GM11168 (cell line): ENCODE results near the gene ITLN2.
"Not testable (repeated sequence)": the region's sequence is repeated elsewhere in the genome, so short reads cannot be mapped to it uniquely, and the experiment has no call there.

Experiments used
- in situ Hi-C: fragments of 300-500 bp; cut with MboI; formaldehyde crosslinking; loops from one replicate; pipeline ENCODE4 v1.12.0; 2022; ENCODE audit warnings: low sequenced_read_pairs; ENCODE audit not compliant: unreplicated experiment

Gene ITLN2

DNA sequence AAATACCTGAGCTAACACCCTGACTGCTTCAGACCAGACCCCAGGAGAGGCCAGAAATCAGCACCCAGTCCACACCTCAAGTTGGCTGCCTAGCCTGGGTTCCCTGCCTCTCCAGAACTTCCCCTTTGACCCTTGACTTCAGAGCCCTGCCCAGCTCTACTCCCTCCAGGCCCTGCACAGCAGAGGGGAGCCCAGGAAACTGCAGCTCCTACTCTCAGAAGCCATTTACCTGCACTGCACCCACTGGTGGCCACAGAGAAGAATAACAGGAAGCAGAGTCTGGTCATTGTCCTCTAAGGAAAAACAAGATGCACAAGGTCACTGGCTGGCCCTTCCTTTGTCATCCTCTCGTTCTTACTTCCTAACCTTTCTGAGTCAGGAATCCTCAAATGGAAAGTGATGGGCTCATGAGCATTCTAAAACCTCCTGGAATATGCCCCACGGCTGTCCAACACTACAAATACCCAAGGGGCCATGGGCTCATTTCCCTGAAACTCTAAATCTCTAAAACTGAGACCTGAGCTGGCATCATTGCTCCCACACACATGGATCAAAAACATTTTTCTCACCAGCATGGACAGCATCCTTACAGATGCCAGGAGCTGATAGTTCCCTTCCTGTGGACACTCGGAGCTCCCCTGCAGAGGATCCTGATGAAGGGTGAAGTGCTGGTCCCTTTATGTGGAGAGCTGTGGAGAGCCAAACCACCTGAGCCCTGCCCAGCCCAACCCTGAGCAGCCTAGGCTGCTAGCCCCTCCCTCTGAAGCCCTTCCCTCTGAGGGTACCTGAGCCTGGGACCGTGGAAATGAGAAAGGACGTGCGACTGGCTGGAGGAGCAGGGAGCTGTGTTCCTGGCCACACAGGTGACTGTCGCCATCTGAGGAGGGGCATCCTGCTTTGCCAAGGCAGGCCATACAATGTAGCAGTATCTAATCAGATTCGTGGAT, at the start of gene ITLN2:
Gene ITLN2, minus strand, starts transcription at position 652 of the 947 bp plus-strand sequence. Its CDS starts 68 bp downstream, at position 584.
- in situ Hi-C loops, result loop anchor here (5.0 kb wide), 1 partner anchor 127 kb away; no protein-coding TSS in a partner anchor

DNA sequence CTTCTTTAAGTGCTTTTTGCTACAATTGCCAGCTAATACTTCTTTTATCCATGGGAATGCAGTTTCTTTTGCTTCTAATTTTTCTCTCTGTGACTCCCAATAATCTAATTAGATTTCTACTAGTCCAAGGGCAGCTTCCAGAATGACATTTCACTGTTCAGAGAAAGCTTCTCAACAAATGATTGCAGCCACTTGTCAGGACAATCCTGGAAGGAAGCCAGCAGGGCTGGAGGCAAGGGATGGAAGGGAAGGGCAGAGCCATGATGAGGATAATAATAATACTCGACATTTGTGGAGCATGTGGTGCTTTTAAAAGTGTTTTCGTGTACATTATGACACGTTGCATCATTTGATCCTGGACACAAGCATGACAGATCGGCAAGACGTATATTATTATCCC, 46.9 kb upstream of the ITLN2 start:
- in situ Hi-C loops, result no loop called here

DNA sequence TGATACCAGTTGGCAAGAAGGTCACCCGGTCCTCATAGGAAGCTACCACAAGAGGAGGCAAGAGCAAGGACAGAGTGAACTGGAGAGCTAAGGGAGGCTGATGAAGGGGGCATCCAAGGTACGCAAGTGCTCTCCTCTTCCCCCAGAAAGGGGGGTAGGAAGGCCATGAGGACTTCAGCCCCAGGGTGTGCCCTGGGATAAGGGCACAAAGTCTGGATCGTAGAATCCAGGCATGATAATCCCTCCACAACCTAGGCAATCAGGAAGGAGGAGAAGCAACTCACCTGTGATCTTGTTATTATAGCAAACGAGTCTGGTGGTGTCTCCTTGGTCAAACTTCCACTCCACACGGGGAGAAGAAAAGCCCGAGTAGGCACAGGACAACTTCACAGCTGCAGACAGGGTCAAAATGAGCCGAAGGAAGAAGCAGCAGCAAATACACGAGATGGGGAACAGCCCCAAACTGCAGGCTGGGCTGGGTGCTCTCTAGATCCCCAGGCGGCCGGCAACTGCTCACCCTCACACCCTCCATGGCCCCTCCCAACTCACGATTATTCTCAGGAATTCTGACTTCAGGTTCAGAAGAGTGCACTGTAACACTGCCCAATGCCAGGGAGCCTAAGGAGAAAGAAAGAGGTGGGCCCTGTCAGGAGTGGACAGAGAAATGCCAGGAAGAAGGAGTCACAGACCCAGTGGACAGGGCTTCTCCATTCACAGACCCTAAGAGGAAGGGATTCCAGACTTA, 46.3 kb upstream of the ITLN2 start:
- in situ Hi-C loops, result no loop called here

DNA sequence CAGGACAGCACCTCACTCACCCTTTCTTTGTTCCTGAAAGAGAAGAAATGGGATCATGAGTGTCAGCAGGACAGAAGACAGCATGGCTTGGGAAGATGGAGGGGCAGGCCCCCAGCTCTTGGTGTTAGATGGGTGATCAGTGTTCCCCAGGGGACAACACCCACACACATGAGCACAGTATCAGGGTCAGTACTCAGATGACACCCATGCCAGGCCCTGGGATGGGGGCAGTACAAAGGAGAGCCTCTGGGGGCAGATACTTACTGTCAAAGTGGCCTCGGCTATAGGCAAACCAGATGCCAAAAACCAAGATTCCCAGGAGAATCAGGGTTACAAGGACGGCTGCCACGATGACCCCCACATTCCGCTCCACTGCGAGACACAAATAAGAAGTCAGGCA, 44.8 kb upstream of the ITLN2 start:
- in situ Hi-C loops, result no loop called here

DNA sequence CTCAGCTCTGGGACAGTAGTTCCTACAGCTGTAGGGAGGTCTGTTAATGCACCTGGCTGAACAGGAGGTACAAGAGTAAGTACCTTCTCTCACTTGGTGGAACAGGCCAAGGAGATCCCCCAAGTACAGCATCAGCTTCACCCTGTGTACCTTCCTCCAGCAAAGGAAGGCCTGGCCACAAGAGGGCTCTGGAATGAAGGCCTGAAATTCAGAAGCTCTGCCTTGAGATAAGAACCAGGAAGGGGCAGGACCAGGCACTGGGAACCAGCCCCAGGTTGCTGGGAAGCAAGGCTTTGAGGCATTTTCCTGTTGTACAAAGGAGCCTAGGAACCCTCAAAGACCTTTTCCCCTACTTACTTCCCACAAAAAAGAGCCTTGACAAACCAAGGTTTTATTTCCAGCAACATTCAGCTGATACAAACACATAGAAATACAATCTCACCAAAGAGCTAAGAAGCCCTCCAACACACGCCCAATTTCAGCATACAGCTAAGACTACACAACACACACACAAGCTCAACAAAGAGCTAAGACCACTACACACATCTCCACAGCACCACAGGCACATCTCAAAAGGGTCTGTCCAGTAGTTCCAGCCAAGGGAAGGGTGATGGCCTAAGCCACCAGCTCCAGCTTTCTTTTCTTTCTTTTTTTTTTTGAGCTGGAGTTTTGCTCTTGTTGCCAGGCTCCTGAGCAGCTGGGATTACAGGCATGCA, 42.9 kb upstream of the ITLN2 start:
- in situ Hi-C loops, result no loop called here

DNA sequence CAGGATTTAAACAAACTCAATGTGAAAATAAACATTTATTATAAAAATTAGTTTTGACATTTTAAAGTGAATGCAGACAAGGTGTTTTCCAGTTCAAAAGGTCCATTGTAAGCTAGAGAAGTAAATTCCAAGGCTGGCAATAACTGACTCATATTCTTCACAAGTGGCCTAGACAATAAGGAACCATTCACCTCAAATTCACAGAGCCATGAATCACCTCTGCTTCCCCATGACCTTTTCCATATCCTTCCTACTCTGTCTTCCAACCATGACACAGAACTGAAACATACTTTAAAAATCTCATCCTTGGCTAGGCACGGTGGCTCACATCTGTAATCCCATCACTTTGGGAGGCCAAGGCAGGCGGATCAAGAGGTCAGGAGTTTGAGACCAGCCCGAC, 41.6 kb upstream of the ITLN2 start:
- in situ Hi-C loops, result no loop called here

DNA sequence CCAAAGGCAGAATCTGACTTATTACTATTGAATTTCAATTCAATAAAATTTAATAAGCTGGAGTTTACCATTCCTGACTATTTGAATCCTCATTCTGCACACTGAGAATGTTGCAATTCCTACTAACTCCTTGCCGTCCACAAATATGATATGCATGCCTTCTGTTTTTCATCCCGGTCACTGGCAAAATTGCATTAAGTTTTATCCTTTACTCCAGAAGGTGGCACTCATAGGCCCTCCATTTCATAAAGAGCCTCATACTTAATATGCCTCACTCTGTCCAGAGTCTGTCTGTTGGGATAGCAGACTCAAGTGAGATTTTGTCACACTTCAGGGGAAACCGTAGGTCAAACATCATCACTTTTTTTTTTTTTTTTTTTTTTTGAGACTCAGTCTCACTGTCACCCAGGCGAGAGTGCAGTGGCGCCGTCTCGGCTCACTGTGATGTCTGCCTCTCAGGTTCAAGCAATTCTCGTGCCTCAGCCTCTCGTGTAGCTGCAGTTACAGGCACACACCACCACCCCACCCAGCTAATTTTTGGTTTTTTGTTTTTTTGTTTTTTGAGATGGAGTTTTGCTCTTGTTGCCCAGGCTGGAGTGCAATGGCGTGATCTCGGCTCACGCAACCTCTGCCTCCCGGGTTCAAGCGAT, 39.1 kb upstream of the ITLN2 start:
- in situ Hi-C loops, result no loop called here

DNA sequence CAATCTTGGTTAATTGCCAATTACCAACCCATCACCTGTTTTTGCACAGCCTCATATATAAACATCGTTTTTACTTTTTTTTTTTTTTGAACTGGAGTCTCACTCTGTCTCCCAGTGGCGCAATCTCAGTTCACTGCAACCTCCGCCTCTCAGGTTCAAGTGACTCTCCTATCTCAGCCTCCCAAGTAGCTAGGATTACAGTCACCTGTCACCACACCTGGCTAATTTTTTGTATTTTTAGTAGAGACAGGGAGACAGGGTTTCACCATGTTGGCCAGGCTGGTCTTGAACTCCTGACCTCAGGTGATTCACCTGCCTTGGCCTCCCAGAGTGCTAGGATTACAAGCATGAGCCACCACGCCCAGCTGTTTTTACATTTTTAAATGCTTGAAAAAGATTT, 37.4 kb upstream of the ITLN2 start:
- in situ Hi-C loops, result not testable (repeated sequence)

DNA sequence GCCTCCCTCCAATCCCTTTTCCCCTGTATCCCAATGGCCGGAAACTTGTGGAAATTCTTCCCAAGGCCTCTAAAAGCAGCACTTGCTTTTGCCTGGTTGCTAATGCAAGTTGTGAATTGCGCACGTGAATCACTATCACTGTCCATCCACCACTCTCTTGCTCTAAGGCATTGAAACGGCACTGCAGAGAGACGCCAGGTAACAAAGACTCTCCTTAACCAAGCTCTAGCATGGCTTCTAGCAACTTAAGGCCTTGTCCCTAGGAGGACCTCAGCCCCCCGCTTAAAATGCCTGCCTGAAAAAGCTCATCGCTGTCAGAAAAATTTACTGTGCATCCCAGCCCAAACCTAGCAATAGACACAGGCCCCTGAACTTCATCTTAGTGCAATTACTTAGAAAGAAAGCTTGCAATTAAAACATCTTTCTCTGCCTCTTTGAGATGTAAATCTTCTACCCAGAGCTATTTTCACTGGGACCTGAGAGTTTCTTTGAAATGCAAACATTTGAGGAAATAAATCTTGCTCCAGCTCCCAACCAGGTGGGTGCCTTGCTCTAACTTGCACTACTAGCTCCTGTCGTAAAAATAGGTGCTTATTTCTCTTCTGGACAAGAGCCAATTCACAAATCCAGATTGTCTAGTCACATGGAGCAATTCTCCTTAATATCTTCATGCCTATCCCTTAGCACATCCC, 32.9 kb upstream of the ITLN2 start:
- in situ Hi-C loops, result no loop called here

DNA sequence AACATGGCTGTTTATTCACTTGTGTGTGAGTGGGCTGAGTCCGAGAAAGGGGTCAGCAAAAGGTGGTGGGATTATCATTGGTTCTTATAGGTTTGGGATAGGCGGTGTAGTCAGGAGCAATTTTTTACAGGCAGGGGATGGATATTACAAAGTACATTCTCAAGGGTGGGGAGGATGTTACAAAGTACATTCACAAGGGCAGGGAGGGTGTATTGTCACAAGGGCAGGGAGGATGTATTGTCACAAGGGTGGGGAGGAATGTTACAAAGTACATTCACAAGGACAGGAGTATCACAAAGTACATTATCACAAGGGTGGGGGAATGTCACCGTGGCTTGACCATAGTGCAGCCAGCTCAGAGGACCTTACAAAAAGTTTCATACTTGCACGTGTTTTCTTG, 31.1 kb upstream of the ITLN2 start:
- in situ Hi-C loops, result no loop called here

DNA sequence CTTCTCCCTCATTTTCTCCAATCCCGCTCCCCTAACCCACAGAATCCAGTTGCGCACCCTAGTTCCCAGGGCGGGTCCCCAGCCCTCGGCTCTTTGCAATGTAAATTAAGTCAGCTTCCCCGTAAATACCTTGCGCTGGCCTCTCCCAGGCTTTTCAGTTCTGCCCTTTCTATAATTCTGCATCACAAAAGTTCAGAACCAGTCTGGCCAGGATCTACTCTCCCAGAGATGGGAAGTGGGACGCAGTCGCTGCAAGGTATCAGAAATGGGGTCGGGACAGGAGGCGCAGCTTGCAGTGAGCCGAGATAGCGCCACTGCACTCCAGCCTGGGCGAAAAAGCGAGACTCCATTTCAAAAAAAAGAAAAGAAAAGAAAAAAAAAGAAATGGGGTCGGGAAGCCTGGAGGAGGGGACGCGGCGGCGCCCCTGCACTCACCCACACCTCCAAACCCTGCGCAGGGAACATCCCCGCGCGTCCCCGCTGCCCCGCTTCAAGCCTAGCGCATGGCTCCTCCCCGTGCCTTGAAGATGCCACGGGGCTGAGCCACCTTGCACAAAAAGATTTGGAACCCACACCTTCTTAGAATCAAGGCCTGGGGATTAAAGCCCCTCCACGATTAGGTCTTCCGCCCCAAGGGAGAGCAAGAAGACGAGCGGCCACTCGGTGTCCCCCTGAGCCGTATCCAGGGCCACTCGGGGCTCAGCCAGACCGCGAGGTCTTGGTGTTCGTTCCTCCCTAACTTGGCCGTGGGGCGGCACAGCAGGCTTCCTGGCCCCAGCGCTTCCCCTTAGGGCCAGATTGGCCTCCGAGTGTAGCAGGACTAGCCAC, 27.2 kb upstream of the ITLN2 start:
- in situ Hi-C loops, result no loop called here

DNA sequence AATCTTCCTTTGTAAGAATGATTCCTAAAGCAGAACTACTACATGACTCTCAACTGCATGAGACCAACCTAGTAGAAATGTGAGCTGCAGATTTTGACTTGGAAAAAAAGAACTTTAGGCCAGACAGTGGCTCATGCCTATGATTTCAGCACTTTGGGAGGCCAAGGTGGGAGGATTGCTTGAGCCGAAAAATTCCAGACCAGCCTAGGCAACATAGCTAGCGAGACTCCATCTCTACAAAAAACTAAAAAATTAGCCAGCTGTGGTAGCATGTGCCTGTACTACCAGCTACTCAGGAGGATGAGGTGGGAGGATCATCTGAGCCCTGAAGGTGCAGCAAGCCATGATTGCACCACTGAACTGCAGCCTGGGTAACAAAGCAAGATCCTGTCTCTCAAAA, 24.7 kb upstream of the ITLN2 start:
- in situ Hi-C loops, result no loop called here

DNA sequence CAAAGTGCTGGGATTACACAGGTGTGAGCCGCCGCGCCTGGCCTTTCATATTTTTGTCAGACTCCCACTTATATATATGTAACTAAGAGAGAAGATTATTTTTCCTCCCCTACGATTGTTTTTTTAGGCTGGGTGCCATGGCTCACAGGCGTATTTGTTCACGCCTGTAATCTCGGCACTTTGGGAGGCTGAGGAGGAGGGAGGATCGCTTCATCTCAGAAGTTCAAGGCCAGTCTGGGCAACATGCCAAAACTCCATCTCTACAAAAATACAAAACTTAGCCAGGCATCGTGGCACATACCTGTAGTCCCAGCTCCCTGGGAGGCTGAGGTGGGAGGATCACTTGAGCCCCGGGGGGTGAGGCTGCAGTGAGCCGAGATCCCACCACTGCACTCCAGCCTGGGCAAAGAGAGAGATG, 23.9 kb upstream of the ITLN2 start:
- in situ Hi-C loops, result no loop called here

DNA sequence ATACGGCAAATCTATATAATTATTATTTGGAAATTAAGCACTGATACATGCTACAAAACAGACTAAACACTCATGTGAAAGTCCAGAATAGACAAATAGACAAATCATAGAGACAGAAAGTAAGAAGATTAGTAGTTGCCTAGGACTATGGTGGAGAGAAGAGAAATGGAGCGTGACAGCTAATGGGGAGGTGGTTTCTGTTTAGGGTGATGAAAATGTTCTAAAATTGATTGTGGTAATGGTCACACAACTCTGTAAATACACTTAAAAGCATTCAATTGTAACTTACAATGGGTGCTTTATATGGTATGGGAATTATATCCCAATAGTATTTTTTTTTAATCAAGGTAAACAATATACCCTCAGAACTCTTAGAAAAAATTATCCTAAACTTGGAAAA, 20.4 kb upstream of the ITLN2 start:
- in situ Hi-C loops, result no loop called here

DNA sequence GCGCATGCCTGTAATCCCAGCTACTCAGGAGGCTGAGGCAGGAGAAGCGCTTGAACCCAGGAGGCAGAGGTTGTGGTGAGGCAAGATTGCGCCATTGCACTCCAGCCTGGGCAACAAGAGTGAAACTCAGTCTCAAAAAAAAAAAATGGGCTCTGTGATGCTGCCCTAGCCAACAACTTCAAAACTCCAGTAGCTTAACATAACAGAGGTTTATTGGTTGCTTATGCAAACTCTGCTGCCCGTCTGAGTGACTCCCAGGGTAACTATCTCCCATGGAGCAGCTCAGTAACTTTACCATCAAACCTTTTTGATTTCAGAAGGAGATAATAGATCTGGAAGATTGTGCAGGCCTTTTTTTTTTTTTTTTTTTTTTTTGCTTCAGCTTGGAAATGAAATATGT, 18.9 kb upstream of the ITLN2 start:
- in situ Hi-C loops, result no loop called here

DNA sequence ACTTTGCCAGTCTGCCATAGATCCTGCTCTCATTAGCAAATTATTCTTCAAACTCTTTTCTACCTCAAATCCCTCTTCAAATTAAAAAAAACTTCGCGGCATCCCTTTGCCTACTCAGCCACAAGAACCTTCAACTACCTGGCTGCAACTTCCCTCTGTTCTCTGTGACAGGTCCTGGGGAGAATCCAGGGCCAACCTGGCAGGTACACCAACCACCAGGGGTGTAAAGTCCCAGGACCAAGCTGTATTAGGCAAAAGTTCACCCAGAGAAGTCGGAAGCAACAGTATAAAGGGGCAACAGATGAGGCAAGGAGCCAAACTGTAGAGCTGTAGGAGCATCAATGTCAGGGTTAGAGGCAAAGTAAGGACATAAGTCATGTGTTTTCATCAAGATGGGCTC, 18.3 kb upstream of the ITLN2 start:
- in situ Hi-C loops, result no loop called here

DNA sequence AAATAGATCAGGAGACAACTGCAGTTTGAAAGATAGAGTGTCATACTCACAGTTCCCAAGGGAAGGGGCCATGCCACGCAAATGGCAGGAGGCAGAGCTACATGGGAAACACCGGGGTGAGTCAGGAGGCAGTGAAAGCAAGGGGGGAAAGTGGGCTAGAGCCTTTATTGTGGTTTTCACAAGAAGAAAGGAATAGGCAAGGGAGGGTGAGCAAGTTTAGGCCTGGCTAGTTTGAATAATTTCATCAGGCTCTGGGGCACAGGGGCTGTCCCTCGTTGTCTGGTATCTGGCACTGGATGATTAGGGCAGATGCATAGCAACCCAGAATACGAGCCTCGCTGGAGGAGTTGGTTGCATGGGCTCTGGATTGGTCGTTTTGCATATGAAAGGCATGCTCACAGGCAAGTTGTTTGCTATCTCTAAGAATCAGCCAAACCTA, 17.0 kb upstream of the ITLN2 start:
- in situ Hi-C loops, result no loop called here

DNA sequence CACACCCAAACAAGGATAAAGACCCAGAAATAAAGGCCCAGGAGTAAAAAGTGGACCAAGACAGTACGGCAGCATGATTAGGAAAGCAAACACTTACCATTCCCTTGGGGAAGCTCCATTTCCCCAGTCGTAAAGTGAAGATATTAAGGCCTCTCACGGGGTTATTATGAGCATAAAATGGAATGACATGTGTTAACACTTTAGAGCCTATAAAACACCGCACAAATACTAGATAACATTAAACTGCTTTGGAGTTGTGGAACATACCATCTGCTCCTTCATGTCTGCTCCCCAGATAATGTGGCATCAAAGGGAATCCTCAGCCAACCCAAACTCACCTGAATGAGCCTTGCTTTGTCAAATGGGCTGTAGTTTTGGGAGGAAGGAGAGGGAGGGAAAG, 8.9 kb upstream of the ITLN2 start:
- in situ Hi-C loops, result no loop called here

DNA sequence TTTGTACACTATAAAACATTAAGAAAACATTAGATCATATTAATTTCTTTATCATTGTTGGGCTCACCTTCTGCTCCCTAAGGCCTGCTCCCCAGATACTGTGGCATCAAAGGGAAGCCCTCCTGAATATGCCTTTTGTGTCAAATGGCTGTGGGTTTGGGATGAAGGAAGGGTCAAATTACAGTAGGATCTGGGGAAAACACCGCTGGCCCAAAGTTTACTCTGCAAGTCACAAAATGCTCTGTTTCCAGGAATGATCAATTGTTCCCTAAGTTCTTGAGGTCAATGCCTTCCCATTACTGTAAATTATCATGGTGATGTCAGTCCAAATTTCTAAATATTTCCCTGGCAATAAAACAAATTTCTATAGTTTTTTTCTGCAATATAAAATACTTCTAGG, 6.8 kb upstream of the ITLN2 start:
- in situ Hi-C loops, result no loop called here
